ENCODE measurements around the gene SLC25A38.

SLC25A38 gene

DNA sequence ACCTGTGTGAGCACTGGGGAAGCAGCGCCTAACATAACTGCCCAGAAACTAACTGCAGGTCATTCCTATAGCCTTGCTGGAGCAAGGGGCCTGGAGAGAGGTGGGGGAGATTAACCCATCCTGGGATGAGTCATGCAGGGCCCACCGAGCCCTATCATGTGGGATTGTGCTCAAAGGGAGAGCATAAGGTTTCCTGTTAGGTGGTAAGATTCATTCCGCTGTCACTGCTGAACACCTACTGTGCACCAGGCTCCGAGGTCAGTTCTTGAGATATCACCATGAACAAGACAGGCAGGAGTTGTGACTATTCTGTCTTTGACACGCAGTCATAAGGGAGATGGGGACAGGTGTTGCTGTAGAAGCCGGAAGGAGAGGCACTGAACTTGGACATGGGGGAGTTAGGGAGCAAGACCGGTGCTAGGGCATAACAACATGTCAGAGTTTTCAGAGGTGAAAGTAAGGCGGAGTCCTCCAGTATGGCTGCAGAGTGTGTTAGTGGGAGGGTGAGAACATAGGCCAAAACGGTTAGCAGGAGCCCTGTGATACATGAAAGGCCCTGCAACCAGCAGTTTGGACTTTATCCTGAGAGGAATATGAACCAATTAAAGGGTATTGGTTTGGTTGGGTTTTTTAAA, 2.4 kb downstream of the SLC25A38 start:
- no peak for ATAC-seq
- Mint-ChIP-seq H3K36me3 (ENCODE audit: low read depth) (peaks cover 23% of the 10 kb centered on the region), H3K9me3 (no peaks in the 10 kb centered on the region), H3K27ac (peak overlapping the region; percentile 47), H3K27me3 (no peaks in the 10 kb centered on the region), H3K4me3 (peak overlapping the region; percentile 96), H3K4me1 (peaks cover 72% of the 10 kb centered on the region)
- no peak for DNase-seq

DNA sequence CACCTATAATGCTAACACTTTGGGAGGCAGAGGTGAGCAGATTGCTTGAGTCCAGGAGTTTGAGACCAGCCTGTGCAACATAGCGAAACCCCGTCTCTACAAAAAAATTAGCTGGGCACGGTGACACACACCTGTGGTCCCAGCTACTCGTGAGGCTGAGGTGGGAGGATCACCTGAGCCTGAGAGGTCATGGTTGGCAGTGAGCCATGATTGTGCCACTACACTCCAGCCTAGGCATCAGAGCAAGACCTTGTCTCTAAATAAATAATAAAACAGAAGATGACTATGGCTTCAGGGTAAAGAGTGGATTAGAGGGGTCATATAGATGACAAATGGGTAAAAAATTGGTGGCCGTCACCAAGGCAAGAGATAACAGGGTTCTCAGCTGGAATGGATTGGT, 3.1 kb downstream of the SLC25A38 start:
- ATAC-seq: no peak
- peak overlapping the region; percentile 33 for H3K27ac Mint-ChIP-seq
- peaks cover 30% of the 10 kb centered on the region for H3K36me3 Mint-ChIP-seq (ENCODE audit: low read depth)
- DNase-seq: no peak
- no peaks in the 10 kb centered on the region for H3K9me3 Mint-ChIP-seq
- no peaks in the 10 kb centered on the region for H3K27me3 Mint-ChIP-seq
- no peak overlapping the region for H3K4me3 Mint-ChIP-seq
- peaks cover 72% of the 10 kb centered on the region for H3K4me1 Mint-ChIP-seq

DNA sequence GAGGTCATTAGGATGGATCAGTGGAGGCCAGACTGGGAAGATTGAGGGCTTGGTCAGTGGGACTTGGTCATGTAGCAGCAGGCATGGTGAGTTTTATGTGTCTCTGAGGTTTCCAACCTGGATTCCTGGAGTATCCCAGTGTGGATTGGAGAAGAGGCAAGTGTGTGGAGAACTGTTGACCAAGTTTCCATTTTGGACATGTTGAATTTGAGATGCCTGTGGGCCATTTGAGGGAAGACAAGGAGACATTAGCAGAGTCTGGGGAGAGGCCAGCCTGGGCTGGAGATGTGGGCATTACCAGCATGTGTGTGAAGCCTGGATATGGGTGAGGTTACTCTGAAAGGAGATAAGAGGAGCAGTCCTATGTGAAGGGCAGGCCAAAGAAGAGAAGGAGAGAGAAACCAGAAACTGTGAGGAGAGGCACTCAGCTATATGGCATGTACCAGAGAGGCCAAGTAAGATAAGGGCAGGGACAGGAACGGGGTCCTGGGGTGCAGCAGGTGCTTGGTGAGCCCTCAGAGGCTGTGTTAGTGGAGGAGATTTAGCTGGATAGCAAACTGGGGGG, 4.3 kb downstream of the SLC25A38 start:
- H3K36me3 Mint-ChIP-seq (ENCODE audit: low read depth): peaks cover 38% of the 10 kb centered on the region
- H3K4me3 Mint-ChIP-seq: peak overlapping the region; percentile 18
- peak overlapping the region; percentile 45 for H3K27ac Mint-ChIP-seq
- H3K9me3 Mint-ChIP-seq: no peaks in the 10 kb centered on the region
- H3K27me3 Mint-ChIP-seq: no peaks in the 10 kb centered on the region
- ATAC-seq (no peak), DNase-seq (no peak)
- H3K4me1 Mint-ChIP-seq: peaks cover 69% of the 10 kb centered on the region

DNA sequence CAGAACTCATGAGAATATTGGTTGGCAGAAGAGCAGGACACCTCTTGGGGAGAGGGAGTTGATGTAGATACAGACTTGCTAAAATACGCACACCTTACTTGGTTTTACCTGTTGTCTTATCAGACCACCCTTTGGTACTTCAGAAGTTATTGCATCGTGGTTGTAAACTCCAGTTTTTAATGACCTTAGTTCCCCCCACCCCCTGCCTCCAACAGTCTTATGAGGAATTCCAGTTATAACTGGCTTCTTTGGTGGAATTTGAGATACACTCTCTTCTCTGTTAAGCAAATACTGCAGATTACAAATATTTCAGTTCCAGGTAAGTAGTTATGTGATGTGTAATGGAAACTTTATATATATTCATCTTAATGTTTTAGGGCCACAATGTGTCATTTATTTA, 5.0 kb downstream of the SLC25A38 start:
- H3K4me1 Mint-ChIP-seq: peaks cover 63% of the 10 kb centered on the region
- no peak overlapping the region for H3K4me3 Mint-ChIP-seq
- H3K27ac Mint-ChIP-seq: peak overlapping the region; percentile 45
- DNase-seq (no peak), ATAC-seq (no peak)
- H3K9me3 Mint-ChIP-seq: no peaks in the 10 kb centered on the region
- H3K27me3 Mint-ChIP-seq: no peaks in the 10 kb centered on the region
- peaks cover 43% of the 10 kb centered on the region for H3K36me3 Mint-ChIP-seq (ENCODE audit: low read depth)

DNA sequence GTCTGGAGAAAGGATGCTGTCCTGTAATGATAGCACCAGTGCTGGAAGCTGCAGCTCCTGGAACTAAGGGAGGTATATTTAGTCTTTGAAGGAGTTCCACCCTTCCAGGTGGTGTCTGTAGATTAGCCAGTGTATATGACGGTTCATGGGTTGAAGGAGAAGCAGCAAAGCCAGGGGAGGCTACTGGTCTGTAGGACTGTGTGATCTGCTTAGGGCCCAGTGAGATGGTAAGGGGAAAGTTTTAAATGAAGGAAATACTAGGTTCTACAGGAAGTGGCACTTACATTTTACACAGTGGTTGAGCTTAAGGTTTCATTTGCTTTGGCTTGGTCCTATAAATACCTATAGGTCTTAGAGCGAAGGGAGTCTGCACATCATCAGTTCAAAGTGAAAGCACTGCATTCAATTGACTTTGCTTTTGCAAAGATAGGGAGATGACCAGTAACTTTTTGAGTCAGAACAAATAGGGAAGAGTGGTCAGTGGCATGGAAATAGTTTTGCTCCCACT, 5.6 kb downstream of the SLC25A38 start:
- H3K27ac Mint-ChIP-seq: peak overlapping the region; percentile 61
- no peaks in the 10 kb centered on the region for H3K27me3 Mint-ChIP-seq
- peak; percentile 35 for ATAC-seq
- no peaks in the 10 kb centered on the region for H3K9me3 Mint-ChIP-seq
- no peak for DNase-seq
- H3K4me1 Mint-ChIP-seq: peaks cover 61% of the 10 kb centered on the region
- peaks cover 50% of the 10 kb centered on the region for H3K36me3 Mint-ChIP-seq (ENCODE audit: low read depth)
- H3K4me3 Mint-ChIP-seq: peak overlapping the region; percentile 18

DNA sequence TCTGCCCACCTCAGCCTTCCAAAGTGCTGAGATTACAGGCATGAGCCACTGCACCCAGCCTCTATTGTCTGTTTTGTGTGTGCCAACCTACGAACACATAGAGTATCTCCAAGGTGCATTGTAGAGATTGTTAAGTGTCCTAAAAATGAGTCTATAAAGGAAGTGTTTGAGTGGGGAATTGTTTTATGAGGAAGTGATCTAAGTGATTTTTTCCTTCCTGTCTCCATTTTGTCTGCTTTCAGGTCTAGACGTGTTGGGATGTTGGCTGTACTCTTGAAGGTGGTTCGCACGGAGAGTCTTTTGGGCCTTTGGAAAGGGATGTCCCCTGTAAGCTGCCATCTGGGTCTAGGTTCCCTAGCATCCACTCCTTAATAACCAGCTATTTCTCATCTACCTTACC, 7.0 kb downstream of the SLC25A38 start:
- Mint-ChIP-seq H3K4me1 (peaks cover 52% of the 10 kb centered on the region), H3K27me3 (no peaks in the 10 kb centered on the region), H3K4me3 (no peak overlapping the region), H3K9me3 (no peaks in the 10 kb centered on the region), H3K36me3 (ENCODE audit: low read depth) (peaks cover 60% of the 10 kb centered on the region), H3K27ac (no peak overlapping the region)
- ATAC-seq (no peak), DNase-seq (no peak)

DNA sequence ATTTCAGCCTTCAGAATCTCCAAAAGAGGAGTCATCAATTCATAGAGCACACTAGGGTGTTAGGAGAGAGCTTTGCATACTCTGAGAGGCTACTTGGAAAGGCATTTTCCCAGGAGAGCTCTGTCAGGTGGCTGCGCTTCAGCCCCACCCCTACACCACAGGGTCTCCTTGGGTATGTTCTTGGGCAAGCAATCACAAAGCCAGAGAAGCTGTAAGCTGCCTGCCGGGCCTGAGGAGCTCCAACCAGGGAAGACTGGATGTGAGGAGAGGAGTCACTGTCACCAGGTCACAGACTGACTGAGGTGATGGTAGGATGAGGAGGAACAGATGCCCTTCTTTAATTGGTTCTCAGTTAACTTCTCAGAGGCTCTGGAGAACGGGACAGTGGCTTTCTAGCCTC, 13.5 kb downstream of the SLC25A38 start:
- Mint-ChIP-seq H3K4me1 (peaks cover 4% of the 10 kb centered on the region), H3K9me3 (no peaks in the 10 kb centered on the region), H3K27ac (no peak overlapping the region), H3K4me3 (no peak overlapping the region), H3K36me3 (ENCODE audit: low read depth) (peaks cover 68% of the 10 kb centered on the region), H3K27me3 (no peaks in the 10 kb centered on the region)
- ATAC-seq (no peak), DNase-seq (no peak)

DNA sequence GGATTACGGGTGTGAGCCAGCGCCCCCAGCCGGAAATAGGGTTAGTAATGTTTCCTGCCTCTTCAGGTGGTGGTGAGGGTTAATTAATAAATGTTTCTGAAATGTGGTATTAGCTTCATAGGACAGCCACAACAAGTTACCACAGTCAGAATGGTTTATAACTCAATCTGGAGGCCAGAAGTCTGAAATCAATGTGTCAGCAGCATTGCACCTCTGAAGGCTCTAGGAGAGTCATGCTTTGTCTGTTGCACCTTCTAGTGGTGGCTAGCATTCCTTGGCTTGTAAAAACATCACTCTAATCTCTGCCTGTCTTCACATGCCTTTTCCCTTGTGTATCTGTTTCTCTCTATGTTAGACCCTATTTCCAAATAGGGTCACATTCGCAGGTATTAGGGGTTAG, 15.5 kb downstream of the SLC25A38 start:
- H3K27me3 Mint-ChIP-seq: no peaks in the 10 kb centered on the region
- no peaks in the 10 kb centered on the region for H3K9me3 Mint-ChIP-seq
- DNase-seq (no peak), ATAC-seq (no peak)
- H3K4me3 Mint-ChIP-seq: no peak overlapping the region
- no peak overlapping the region for H3K27ac Mint-ChIP-seq
- peaks cover 10% of the 10 kb centered on the region for H3K4me1 Mint-ChIP-seq
- H3K36me3 Mint-ChIP-seq (ENCODE audit: low read depth): peaks cover 51% of the 10 kb centered on the region

DNA sequence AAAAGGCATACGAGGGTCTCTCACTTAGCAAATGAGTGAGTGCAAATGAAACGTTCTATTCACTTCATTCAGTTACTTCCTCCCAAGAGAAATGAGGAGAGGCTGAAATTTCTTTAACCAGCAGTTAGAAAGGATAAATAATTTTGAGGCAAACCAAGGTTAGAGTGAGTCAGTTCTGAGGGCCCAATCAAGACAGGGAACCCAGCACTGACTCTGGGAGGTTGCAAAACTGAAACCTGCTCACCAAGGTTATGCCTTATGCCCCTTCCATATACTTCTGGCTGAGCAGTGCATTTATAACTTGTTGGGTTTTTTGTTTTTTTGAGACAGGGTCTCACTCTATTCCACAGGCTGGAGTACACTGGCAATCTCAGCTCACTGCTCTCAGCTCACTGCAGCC, 18.8 kb downstream of the SLC25A38 start:
- ATAC-seq: no peak
- no peak for DNase-seq
- H3K9me3 Mint-ChIP-seq: no peaks in the 10 kb centered on the region
- peaks cover 21% of the 10 kb centered on the region for H3K4me1 Mint-ChIP-seq
- no peak overlapping the region for H3K4me3 Mint-ChIP-seq
- no peaks in the 10 kb centered on the region for H3K27me3 Mint-ChIP-seq
- no peak overlapping the region for H3K27ac Mint-ChIP-seq
- H3K36me3 Mint-ChIP-seq (ENCODE audit: low read depth): peaks cover 37% of the 10 kb centered on the region

DNA sequence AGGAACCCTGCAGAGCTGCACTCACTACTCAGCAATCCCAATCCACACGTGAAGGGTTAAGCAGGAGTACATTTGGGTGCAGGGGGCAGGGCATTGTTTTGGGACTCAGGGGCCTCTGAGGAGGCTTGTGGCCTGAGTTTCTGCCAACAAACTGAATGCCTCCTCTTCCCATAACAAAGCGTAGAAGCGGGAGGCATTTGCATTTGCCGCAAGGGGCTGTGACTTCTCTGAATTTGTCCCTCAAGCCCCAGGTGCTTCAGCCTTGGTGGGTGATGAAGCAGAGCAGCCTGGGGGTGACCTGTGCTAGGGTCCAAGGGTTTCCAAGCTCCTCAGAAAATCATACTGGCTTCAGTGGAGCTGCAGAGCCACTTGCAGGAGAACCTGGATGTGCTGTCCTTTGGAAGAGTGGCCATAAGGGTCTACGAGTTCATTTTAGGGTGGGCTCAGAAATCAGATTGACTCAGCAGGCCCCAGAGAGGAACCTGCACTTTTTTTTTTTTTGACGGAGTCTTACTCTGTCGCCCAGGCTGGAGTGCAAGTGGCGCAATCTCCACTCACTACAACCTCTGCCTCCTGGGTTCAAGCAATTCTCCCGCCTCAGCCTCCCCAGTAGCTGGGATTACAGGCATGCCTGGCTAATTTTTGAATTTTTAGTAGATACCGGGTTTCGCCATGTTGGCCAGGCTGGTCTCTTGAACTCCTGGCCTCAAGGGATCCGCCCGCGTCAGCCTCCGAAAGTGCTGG, 21.9 kb downstream of the SLC25A38 start:
- Mint-ChIP-seq H3K9me3 (no peaks in the 10 kb centered on the region), H3K27ac (no peak overlapping the region), H3K27me3 (no peaks in the 10 kb centered on the region), H3K4me1 (peaks cover 46% of the 10 kb centered on the region), H3K4me3 (peak overlapping the region; percentile 98), H3K36me3 (ENCODE audit: low read depth) (peaks cover 44% of the 10 kb centered on the region)
- ATAC-seq (no peak), DNase-seq (no peak)

DNA sequence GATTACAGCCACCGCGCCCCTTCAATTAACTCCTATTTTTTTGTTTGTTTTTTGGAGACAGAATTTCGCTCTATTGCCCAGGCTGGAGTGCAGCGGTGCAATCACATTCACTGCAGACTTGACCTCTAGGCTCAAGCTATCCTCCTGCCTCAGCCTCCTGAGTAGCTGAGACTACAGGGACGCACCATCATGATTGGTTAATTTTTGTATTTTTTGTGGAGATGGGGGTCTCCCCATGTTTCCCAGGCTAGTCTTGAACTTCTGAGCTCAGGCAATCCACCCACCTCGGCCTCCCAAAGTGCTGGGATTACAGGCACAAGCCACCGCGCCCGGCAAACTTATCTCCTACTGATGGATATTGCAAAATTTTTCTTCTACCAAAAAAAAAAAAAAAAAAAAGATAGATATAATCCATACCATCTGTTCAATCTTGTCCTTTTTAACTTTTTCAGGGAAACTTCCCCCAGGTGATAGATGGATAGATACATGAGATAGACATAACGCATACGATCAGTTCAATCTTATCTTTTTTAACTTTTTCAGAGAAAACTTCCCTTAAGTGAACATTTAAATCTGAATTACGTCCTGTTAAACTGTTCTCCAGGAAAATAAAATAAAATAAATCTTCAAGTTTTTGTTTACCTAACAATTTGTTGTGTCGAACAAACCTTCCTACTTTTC, 22.7 kb downstream of the SLC25A38 start:
- Mint-ChIP-seq H3K9me3 (no peaks in the 10 kb centered on the region), H3K36me3 (ENCODE audit: low read depth) (peaks cover 46% of the 10 kb centered on the region), H3K4me3 (peak overlapping the region; percentile 98), H3K4me1 (peaks cover 51% of the 10 kb centered on the region), H3K27me3 (no peaks in the 10 kb centered on the region), H3K27ac (peak overlapping the region; percentile 97)
- ATAC-seq: no peak
- no peak for DNase-seq

DNA sequence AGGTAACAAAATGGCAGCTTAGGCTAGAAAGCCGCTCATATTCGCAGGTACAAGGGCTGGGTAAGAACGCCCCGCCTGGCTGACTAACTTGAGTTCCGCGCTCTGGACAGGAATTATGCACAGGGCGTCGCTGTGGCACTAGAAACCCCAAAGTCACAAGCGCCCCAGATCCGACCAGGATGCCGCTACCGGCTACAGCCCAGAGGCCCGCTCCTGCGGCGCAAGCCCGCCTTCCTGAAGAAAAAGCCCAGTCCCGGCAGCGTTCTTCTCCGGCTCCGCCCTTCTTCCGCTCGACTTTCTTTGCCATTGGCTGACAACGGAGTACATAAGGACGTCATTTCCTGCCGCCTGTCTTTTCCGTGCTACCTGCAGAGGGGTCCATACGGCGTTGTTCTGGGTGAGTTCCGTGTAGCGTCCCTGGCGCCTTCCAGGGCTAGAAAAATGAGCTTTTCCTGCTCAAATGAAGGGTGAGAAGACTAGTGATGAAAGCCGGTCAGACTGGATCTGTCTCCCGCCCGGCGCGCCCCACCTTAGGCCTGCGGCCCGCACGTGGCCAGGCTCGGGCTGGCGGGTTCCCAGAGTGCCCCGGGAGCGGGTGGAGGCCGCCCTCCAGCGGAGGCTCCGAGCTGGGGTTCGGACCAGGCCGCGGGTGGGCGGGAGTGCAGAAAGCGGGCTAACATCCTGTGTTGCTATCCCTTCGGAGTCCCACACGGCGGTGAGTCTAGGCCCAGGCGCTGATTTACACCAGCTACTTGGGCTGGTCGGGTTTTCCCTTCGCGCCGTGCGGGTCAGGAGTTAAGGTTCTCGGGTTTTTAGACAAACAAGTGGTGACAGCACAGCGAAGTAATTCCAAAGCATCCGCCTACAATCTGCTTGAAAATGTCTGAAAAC, 23.4 kb downstream of the SLC25A38 start, which contains the start of gene RPSA:
Gene RPSA, plus strand, starts transcription at position 353 of the 891 bp plus-strand sequence. CDS start 934 bp downstream, outside the sequence.
- H3K9me3 Mint-ChIP-seq: no peaks in the 10 kb centered on the region
- peak within 1 kb of the TSS; percentile 98 for H3K4me3 Mint-ChIP-seq
- H3K36me3 Mint-ChIP-seq (ENCODE audit: low read depth): peaks cover 51% of the 10 kb centered on the region
- peak within 1 kb of the TSS; percentile 97 for H3K27ac Mint-ChIP-seq
- DNase-seq (peak; percentile 94), ATAC-seq (peak; percentile 96)
- H3K4me1 Mint-ChIP-seq: peaks cover 57% of the 10 kb centered on the region
- no peaks in the 10 kb centered on the region for H3K27me3 Mint-ChIP-seq

DNA sequence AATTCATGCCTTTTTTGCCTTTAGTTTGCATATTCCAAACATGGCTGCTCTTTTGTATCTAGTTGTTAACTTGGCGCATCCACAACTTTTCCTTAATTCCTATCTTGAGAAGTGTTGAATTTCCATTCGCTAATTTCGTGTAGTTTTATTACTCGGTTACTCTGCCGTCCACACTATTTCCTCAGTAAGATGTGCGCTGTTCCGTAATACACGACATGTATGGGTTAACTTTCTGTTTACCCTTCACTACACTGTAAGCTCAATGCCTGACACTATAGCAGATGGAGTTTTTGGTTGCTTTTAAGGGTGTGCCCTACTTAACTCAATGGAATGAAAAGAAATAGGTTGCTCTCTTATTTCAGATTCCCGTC, 24.1 kb downstream of the SLC25A38 start:
- Mint-ChIP-seq H3K36me3 (ENCODE audit: low read depth) (peaks cover 57% of the 10 kb centered on the region), H3K27me3 (no peaks in the 10 kb centered on the region), H3K4me1 (peaks cover 56% of the 10 kb centered on the region), H3K4me3 (peak overlapping the region; percentile 98), H3K27ac (peak overlapping the region; percentile 97), H3K9me3 (no peaks in the 10 kb centered on the region)
- ATAC-seq: no peak
- no peak for DNase-seq
